ENCODE results near the gene OSBPL10. TPM values are rescaled to one million over a fixed set of nuclear protein-coding genes. Genes with fewer than 3 reads are reported as not detected.
A peak's percentile ranks its signal among the peaks of the same experiment; 100 is the strongest.
"Not testable (repeated sequence)": the region's sequence is repeated elsewhere in the genome, so short reads cannot be mapped to it uniquely, and the experiment has no call there.

OSBPL10 gene
- total RNA-seq, 1 experiment from 2014 or later, result 2.3 TPM

DNA sequence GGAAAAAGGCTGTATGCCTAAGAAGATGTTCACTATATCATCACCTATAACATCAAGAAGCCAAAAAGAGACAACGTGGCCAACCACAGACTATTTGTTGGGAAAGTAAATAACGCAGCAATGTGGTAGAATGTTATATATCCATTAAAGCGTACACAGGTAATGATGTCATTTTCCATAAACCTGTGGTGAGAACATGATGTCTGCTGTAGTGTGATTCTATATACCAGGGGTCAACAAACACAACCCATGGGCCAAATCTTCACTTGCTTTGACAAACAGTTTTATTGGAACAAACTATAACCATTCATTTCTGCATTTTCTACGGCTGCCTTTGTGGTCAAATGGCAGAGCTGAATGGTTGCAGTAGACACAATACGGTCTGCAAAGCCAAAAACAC is 287.7 kb downstream of the OSBPL10 start:
- H3K27ac ChIP-seq (ENCODE audit: low read depth, low read length, poor library complexity, severe bottlenecking), result no peak overlapping the region
- POLR2A ChIA-PET (ENCODE audit: low non-redundant PET), result no interaction called here
- H3K9me3 ChIP-seq (ENCODE audit: low read depth, low read length, poor library complexity, severe bottlenecking), result no peaks in the 10 kb centered on the region
- intact Hi-C loops (cut with micrococcal nuclease; ENCODE audit: unreplicated experiment), result no loop called here
- no peaks in the 10 kb centered on the region for H3K27me3 ChIP-seq (replicated peaks; ENCODE audit: insufficient read depth, low read depth, low read length, poor library complexity)
- CTCF ChIA-PET, result interaction anchor here (0.6 kb wide), 1 partner anchor 1497 kb away, joined by 3 read pairs; no protein-coding TSS in a partner anchor
- H3K36me3 ChIP-seq (ENCODE audit: insufficient read depth, low read length, poor library complexity, severe bottlenecking), result no peaks in the 10 kb centered on the region
- no peak overlapping the region for H3K4me3 ChIP-seq (ENCODE audit: low read depth, low read length, poor library complexity, severe bottlenecking)
- no peaks in the 10 kb centered on the region for H3K4me1 ChIP-seq (ENCODE audit: insufficient read depth, low read length, poor library complexity, severe bottlenecking)
- no peak for DNase-seq (ENCODE audit: low spot score)
- TF ChIP-seq CTCF (conservative IDR thresholded peaks at IDR 0.05; ENCODE audit: low read depth, low read length) (no peak), EZH2 (IDR thresholded peaks at IDR 0.05; ENCODE audit: borderline replicate concordance, low read depth, low read length, poor library complexity, severe bottlenecking) (no peak)
- BruUV-seq (replicated peaks), result no TSS peak

- Histone ChIP-seq H3K4me1 (ENCODE audit: insufficient read depth, low read length, poor library complexity, severe bottlenecking) (no peaks in the 10 kb centered on the region), H3K9me3 (ENCODE audit: low read depth, low read length, poor library complexity, severe bottlenecking) (no peaks in the 10 kb centered on the region), H3K27me3 (replicated peaks; ENCODE audit: insufficient read depth, low read depth, low read length, poor library complexity) (no peaks in the 10 kb centered on the region), H3K36me3 (ENCODE audit: insufficient read depth, low read length, poor library complexity, severe bottlenecking) (no peaks in the 10 kb centered on the region), H3K4me3 (ENCODE audit: low read depth, low read length, poor library complexity, severe bottlenecking) (no peak overlapping the region), H3K27ac (ENCODE audit: low read depth, low read length, poor library complexity, severe bottlenecking) (no peak overlapping the region)
- CTCF ChIA-PET, result no interaction called here
- no TSS peak for BruUV-seq (replicated peaks)
- POLR2A ChIA-PET (ENCODE audit: low non-redundant PET), result no interaction called here
- peak; percentile 44; the same call in 1 of the 2 replicates for TF ChIP-seq CTCF (conservative IDR thresholded peaks at IDR 0.05; ENCODE audit: low read depth, low read length)
- TF ChIP-seq EZH2 (IDR thresholded peaks at IDR 0.05; ENCODE audit: borderline replicate concordance, low read depth, low read length, poor library complexity, severe bottlenecking), result no peak
- intact Hi-C loops (cut with micrococcal nuclease; ENCODE audit: unreplicated experiment), result no loop called here
- peak; percentile 29 for DNase-seq (ENCODE audit: low spot score)
Observed at GRCh38 chr3:31692751-31693150, 288.3 kb downstream of the OSBPL10 start.

- ChIA-PET POLR2A (ENCODE audit: low non-redundant PET) (no interaction called here), CTCF (no interaction called here)
- DNase-seq (ENCODE audit: low spot score), result no peak
- BruUV-seq (replicated peaks), result no TSS peak
- Histone ChIP-seq H3K4me1 (ENCODE audit: insufficient read depth, low read length, poor library complexity, severe bottlenecking) (no peaks in the 10 kb centered on the region), H3K9me3 (ENCODE audit: low read depth, low read length, poor library complexity, severe bottlenecking) (no peaks in the 10 kb centered on the region), H3K4me3 (ENCODE audit: low read depth, low read length, poor library complexity, severe bottlenecking) (no peak overlapping the region), H3K27me3 (replicated peaks; ENCODE audit: insufficient read depth, low read depth, low read length, poor library complexity) (no peaks in the 10 kb centered on the region), H3K36me3 (ENCODE audit: insufficient read depth, low read length, poor library complexity, severe bottlenecking) (no peaks in the 10 kb centered on the region), H3K27ac (ENCODE audit: low read depth, low read length, poor library complexity, severe bottlenecking) (no peak overlapping the region)
- intact Hi-C loops (cut with micrococcal nuclease; ENCODE audit: unreplicated experiment), result no loop called here
- no peak for TF ChIP-seq EZH2 (IDR thresholded peaks at IDR 0.05; ENCODE audit: borderline replicate concordance, low read depth, low read length, poor library complexity, severe bottlenecking)
- no peak for TF ChIP-seq CTCF (conservative IDR thresholded peaks at IDR 0.05; ENCODE audit: low read depth, low read length)
Observed at GRCh38 chr3:31690771-31691170, 290.3 kb downstream of the OSBPL10 start.

DNA sequence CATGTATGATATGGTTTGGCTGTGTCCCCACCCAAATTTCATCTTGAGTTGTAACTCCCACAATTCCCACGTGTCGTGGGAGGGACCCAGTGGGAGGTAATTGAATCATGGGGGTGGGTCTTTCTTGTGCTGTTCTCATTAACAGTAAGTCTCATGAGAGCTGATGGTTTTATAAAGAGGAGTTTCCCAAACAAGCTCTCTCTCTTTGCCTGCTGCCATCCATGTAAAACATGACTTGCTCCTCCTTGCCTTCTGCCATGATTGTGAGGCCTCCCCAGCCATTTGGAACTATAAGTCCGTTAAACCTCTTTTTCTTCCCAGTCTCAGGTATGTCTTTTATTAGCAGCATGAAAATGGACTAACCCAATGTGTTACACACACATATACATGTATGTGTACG is 291.5 kb downstream of the OSBPL10 start:
- H3K36me3 ChIP-seq (ENCODE audit: insufficient read depth, low read length, poor library complexity, severe bottlenecking); POLR2A ChIA-PET (ENCODE audit: low non-redundant PET); H3K4me3 ChIP-seq (ENCODE audit: low read depth, low read length, poor library complexity, severe bottlenecking); intact Hi-C loops (cut with micrococcal nuclease; ENCODE audit: unreplicated experiment); CTCF ChIA-PET; H3K27me3 ChIP-seq (replicated peaks; ENCODE audit: insufficient read depth, low read depth, low read length, poor library complexity); H3K4me1 ChIP-seq (ENCODE audit: insufficient read depth, low read length, poor library complexity, severe bottlenecking); DNase-seq (ENCODE audit: low spot score); H3K9me3 ChIP-seq (ENCODE audit: low read depth, low read length, poor library complexity, severe bottlenecking); H3K27ac ChIP-seq (ENCODE audit: low read depth, low read length, poor library complexity, severe bottlenecking); BruUV-seq (replicated peaks): not testable (repeated sequence)
